ENCODE measurements around the gene CNTNAP2. TPM values are rescaled to one million over a fixed set of nuclear protein-coding genes. Genes with fewer than 3 reads are reported as not detected.

CNTNAP2 gene
- total and polyA plus RNA-seq, 2 of the 8 experiments (the other 6 are each of a cell fraction or from before 2014, with no cell fraction given): 27.9 to 71.0 TPM

GRCh38 chr7:146138926-146139325 lies 22.3 kb downstream of the CNTNAP2 start:
- H3K23ac ChIP-seq (ENCODE audit: insufficient read length): no peak overlapping the region
- H2AK5ac ChIP-seq (ENCODE audit: low read depth, low read length): no peak overlapping the region
- H2BK120ac ChIP-seq (replicated peaks; ENCODE audit: low read depth, low read length): no peak overlapping the region
- H3K9ac ChIP-seq (replicated peaks in 1 of 4; ENCODE audit: extremely low read depth in 1 of 4, low read depth in 3 of 4, low read length in 3 of 4): no peak overlapping the region
- H3K4me2 ChIP-seq (ENCODE audit: insufficient read depth in 1 of 2, low read depth in 2 of 2, low read length in 2 of 2): no peak overlapping the region
- H3K79me2 ChIP-seq (ENCODE audit: control insufficient read depth in 1 of 2, insufficient read depth in 2 of 2, low read length in 2 of 2): no peaks in the 10 kb centered on the region
- H3K4me1 ChIP-seq (replicated peaks in 1 of 4; ENCODE audit: control insufficient read depth in 3 of 4, insufficient read depth in 4 of 4, low read length in 3 of 4): peaks cover 0 to 5% (median 0%) of the 10 kb centered on the region in 4 experiments; a peak in 1 of 7 replicates
- no peak overlapping the region for H3K4me3 ChIP-seq (ENCODE audit: extremely low read depth in 1 of 4, insufficient read depth in 2 of 4, low read depth in 3 of 4, low read length in 4 of 4)
- CTCF ChIA-PET (ENCODE audit: partially characterized antibody): interaction anchor here (0.8 to 1.4 kb wide), 2 partner anchors 13 to 70 kb away, joined by 3 read pairs; no protein-coding TSS in a partner anchor
- no peak for FAIRE-seq
- no peak overlapping the region for H2BK20ac ChIP-seq (ENCODE audit: low read length)
- no peak overlapping the region for H3K14ac ChIP-seq (ENCODE audit: insufficient read length)
- no peak for TF ChIP-seq TAF1 (IDR thresholded peaks at IDR 0.05; ENCODE audit: low read depth, low read length)
- no peak for TF ChIP-seq ZNF274 (IDR thresholded peaks at IDR 0.05; ENCODE audit: borderline replicate concordance, extremely low read depth, low read length)
- no peak for TF ChIP-seq BRCA1 (IDR thresholded peaks at IDR 0.05; ENCODE audit: low read depth, low read length)
- no peak for DNase-seq (ENCODE audit: low read depth in 1 of 2, low spot score in 2 of 2)
- H2BK5ac ChIP-seq (ENCODE audit: low read depth, low read length): no peak overlapping the region
- no peaks in the 10 kb centered on the region for H3K23me2 ChIP-seq (ENCODE audit: low read depth, low read length)
- no peak overlapping the region for H3K27ac ChIP-seq (ENCODE audit: low read depth, low read length)
- H3K56ac ChIP-seq (replicated peaks; ENCODE audit: insufficient read length, low read depth, low read length): no peak overlapping the region
- H3K9me3 ChIP-seq (ENCODE audit: insufficient read depth in 2 of 2, low read depth in 1 of 2, low read length in 1 of 2): no peaks in the 10 kb centered on the region
- H3K18ac ChIP-seq (ENCODE audit: extremely low read depth, low read length): no peak overlapping the region
- WGBS, 2 experiments (ENCODE audit: extremely low coverage in 1 of 2, insufficient coverage in 1 of 2, insufficient read length in 1 of 2, insufficient replicate concordance in 2 of 2, low coverage in 1 of 2, low lambda C conversion rate in 2 of 2, missing lambda C conversion rate in 1 of 2): 88% methylated on average over 4 of the region's 4 CpGs; no CpG with 5 or more reads in 1 of the 2 experiments
- H4K8ac ChIP-seq (ENCODE audit: extremely low read depth, insufficient read depth, low read length): no peak overlapping the region
- no peak overlapping the region for H2BK15ac ChIP-seq (ENCODE audit: low read length)
- no peaks in the 10 kb centered on the region for H3K79me1 ChIP-seq (ENCODE audit: low read depth, low read length)
- no peak overlapping the region for H2BK12ac ChIP-seq (ENCODE audit: low read depth, low read length)
- no peaks in the 10 kb centered on the region for H3K36me3 ChIP-seq (ENCODE audit: control insufficient read depth in 2 of 4, insufficient read depth in 4 of 4, low read length in 3 of 4)
- no peak overlapping the region for H2AFZ ChIP-seq (ENCODE audit: low read length)
- POLR2A ChIA-PET (ENCODE audit: partially characterized antibody): no interaction called here
- no peak overlapping the region for H4K91ac ChIP-seq (replicated peaks; ENCODE audit: insufficient read length, low read length)
- no peak overlapping the region for H4K5ac ChIP-seq (ENCODE audit: insufficient read length, low read depth, low read length)
- H3K4ac ChIP-seq (replicated peaks; ENCODE audit: insufficient read length, low read depth, low read length): no peak overlapping the region
- no peaks in the 10 kb centered on the region for H3K27me3 ChIP-seq (replicated peaks in 1 of 4; ENCODE audit: control insufficient read depth in 3 of 4, extremely low read depth in 1 of 4, insufficient read depth in 3 of 4, low read length in 3 of 4)
- no peaks in the 10 kb centered on the region for H4K20me1 ChIP-seq (replicated peaks in 1 of 2; ENCODE audit: control insufficient read depth in 1 of 2, insufficient read depth in 2 of 2, low read length in 2 of 2)
